Heart left ventricle (tissue), 13 donors: Measurements from ENCODE around the gene PRKG2.
A peak's percentile ranks its signal among the peaks of the same experiment; 100 is the strongest.

Experiments
- POLR2A ChIP-seq, 2 donors: fragments of 450-650 bp; IDR thresholded peaks; one replicate each; pipeline ENCODE4 v1.6.1; 2017; ENCODE audit warnings: antibody characterized with exemption in 2 of 2, mild to moderate bottlenecking in 2 of 2, moderate library complexity in 2 of 2
- TF ChIP-seq, protein P1 (sequence below), 12 donors: fragments of 200-600 bp; sonication (generic) in 4 of 12; IDR thresholded peaks; one replicate each; pipeline versions ENCODE4 v1.5.0 to v1.8.0; 2018 to 2022; ENCODE audit warnings: antibody characterized with exemption in 12 of 12, mild to moderate bottlenecking in 5 of 12
- donor health status: ischemic (EF 13 %, LVEDD 7.1; RV severe dilation, severe dysfunction).
- donor health status: DM: no; HTN: yes; CAD: no.
- donor health status: DM: no; HTN: no; CAD: no.
- donor health status: ischemic (EF 25% LVEDD 6.9; RV normal size, moderate dysfunction).
- donor health status: ischemic (EF 25% LVEDD 5.7; RV mildly dilated, moderate dysfunction).
- donor health status: ischemic (EF 35%, LVEDD 5.7; RV mildly dilated, moderate dysfunction).
- donor health status: nonischemic (EF 11% LVEDD 7.7; RV severe dilation, severe dysfunction).
- donor health status: DM: yes; HTN: yes; CAD: no.
- donor health status: PGD.
- donor health status: ischemic (EF 29% LVEDD 5.4; RV normal size, mild dysfunction).
- donor health status: nonischemic (EF 23%, LVEDD 6.1; RV moderate dilation, normal function).

DNA sequence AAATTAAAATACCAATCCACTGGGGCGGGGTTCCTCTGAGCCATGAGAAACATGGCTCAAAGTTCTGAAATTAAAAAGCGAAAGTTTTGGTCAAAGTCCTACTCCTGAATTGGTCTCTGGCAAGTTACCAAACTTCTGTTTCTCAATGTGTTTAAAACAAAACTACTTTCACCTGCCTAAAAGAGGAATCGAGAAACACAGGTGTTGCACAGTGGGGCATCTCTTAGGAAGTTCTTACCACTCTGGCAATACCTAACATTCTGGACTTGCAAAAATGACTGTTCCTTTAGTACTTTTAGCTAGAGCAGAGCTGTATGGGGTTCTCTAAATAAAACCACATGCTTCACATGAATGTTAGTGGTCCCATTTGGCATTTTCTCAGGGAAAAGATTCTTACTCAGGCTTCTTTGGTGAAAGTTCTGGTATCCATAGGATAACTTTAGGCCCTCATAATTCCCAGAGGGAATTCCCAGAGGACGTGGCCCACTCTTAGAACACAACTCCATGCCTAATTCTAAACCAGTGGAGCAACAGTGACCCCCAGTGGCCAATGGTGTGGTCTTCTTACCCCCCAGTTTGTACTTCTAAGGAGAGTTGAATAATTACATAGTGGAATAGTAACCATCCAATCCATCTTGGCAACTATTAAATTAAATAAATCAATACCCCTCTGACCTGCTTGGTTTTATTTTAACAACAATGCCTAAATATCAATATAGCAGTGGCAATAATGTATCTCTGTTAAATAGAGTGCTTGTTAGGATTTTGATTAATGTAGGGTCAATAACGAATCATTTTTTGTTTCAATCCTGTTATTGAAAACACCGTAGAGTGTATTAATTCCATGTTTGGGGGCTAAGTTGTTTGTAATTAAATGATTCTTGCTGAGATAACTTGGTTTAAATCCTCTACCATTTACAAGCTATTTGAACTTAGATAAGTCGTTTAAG lies 162.6 kb downstream of the PRKG2 start:
- TF ChIP-seq, protein P1, sequence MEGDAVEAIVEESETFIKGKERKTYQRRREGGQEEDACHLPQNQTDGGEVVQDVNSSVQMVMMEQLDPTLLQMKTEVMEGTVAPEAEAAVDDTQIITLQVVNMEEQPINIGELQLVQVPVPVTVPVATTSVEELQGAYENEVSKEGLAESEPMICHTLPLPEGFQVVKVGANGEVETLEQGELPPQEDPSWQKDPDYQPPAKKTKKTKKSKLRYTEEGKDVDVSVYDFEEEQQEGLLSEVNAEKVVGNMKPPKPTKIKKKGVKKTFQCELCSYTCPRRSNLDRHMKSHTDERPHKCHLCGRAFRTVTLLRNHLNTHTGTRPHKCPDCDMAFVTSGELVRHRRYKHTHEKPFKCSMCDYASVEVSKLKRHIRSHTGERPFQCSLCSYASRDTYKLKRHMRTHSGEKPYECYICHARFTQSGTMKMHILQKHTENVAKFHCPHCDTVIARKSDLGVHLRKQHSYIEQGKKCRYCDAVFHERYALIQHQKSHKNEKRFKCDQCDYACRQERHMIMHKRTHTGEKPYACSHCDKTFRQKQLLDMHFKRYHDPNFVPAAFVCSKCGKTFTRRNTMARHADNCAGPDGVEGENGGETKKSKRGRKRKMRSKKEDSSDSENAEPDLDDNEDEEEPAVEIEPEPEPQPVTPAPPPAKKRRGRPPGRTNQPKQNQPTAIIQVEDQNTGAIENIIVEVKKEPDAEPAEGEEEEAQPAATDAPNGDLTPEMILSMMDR (IDR thresholded peaks at IDR 0.05): peak; percentile 37 to 66 (median 52)
- no peak for TF ChIP-seq POLR2A (IDR thresholded peaks at IDR 0.05)
